ENCODE data around the gene SHOC2.

SHOC2 gene

GRCh38 chr10:111004016-111004415 lies 84.6 kb downstream of the SHOC2 start:
- no peak overlapping the region for H3K27ac ChIP-seq (ENCODE audit: low read depth, low read length)

GRCh38 chr10:111007486-111007885 lies 88.1 kb downstream of the SHOC2 start:
- no peak overlapping the region for H3K9ac ChIP-seq (ENCODE audit: low read depth in 1 of 2, low read length in 2 of 2)
- H3K27ac ChIP-seq (ENCODE audit: low read depth, low read length), result no peak overlapping the region
- H3K36me3 ChIP-seq (ENCODE audit: control insufficient read depth in 1 of 2, insufficient read depth in 2 of 2, low read length in 2 of 2), result peaks cover 0 to 6% of the 10 kb centered on the region in 2 donors
- no peak overlapping the region for H3K4me3 ChIP-seq (ENCODE audit: low read depth in 1 of 2, low read length in 2 of 2)
- no peaks in the 10 kb centered on the region for H3K27me3 ChIP-seq (ENCODE audit: control insufficient read depth in 1 of 2, insufficient read depth in 2 of 2, low read length in 2 of 2)
- H3K4me1 ChIP-seq (ENCODE audit: control insufficient read depth in 1 of 2, insufficient read depth in 2 of 2, low read length in 2 of 2), result no peaks in the 10 kb centered on the region
- H3K9me3 ChIP-seq (ENCODE audit: control insufficient read depth in 1 of 2, low read length in 2 of 2), result no peaks in the 10 kb centered on the region

More at GRCh38 chr10:111004016-111004415, 84.6 kb downstream of the SHOC2 start:
- Histone ChIP-seq H3K9ac (ENCODE audit: low read depth in 1 of 2, low read length in 2 of 2) (no peak overlapping the region), H3K36me3 (ENCODE audit: control insufficient read depth in 1 of 2, insufficient read depth in 2 of 2, low read length in 2 of 2) (peaks cover 0 to 6% of the 10 kb centered on the region in 2 donors), H3K4me3 (ENCODE audit: low read depth in 1 of 2, low read length in 2 of 2) (no peak overlapping the region), H3K4me1 (ENCODE audit: control insufficient read depth in 1 of 2, insufficient read depth in 2 of 2, low read length in 2 of 2) (peaks cover 0 to 7% of the 10 kb centered on the region in 2 donors), H3K27me3 (ENCODE audit: control insufficient read depth in 1 of 2, insufficient read depth in 2 of 2, low read length in 2 of 2) (no peaks in the 10 kb centered on the region), H3K9me3 (ENCODE audit: control insufficient read depth in 1 of 2, low read length in 2 of 2) (no peaks in the 10 kb centered on the region)

- H3K27ac ChIP-seq (ENCODE audit: low read depth, low read length), result no peak overlapping the region
- H3K36me3 ChIP-seq (ENCODE audit: control insufficient read depth in 1 of 2, insufficient read depth in 2 of 2, low read length in 2 of 2), result peaks cover 0 to 3% of the 10 kb centered on the region in 2 donors
- H3K4me3 ChIP-seq (ENCODE audit: low read depth in 1 of 2, low read length in 2 of 2), result no peak overlapping the region
- H3K9me3 ChIP-seq (ENCODE audit: control insufficient read depth in 1 of 2, low read length in 2 of 2), result no peaks in the 10 kb centered on the region
- no peaks in the 10 kb centered on the region for H3K27me3 ChIP-seq (ENCODE audit: control insufficient read depth in 1 of 2, insufficient read depth in 2 of 2, low read length in 2 of 2)
- H3K9ac ChIP-seq (ENCODE audit: low read depth in 1 of 2, low read length in 2 of 2), result no peak overlapping the region
- H3K4me1 ChIP-seq (ENCODE audit: control insufficient read depth in 1 of 2, insufficient read depth in 2 of 2, low read length in 2 of 2), result no peaks in the 10 kb centered on the region
These were observed 95.8 kb downstream of the SHOC2 start for GRCh38 chr10:111015181-111015580.

GRCh38 chr10:111017098-111017497 lies 97.7 kb downstream of the SHOC2 start:
- no peaks in the 10 kb centered on the region for H3K27me3 ChIP-seq (ENCODE audit: control insufficient read depth in 1 of 2, insufficient read depth in 2 of 2, low read length in 2 of 2)
- H3K9me3 ChIP-seq (ENCODE audit: control insufficient read depth in 1 of 2, low read length in 2 of 2), result no peaks in the 10 kb centered on the region
- H3K27ac ChIP-seq (ENCODE audit: low read depth, low read length), result no peak overlapping the region
- H3K4me3 ChIP-seq (ENCODE audit: low read depth in 1 of 2, low read length in 2 of 2), result no peak overlapping the region
- H3K4me1 ChIP-seq (ENCODE audit: control insufficient read depth in 1 of 2, insufficient read depth in 2 of 2, low read length in 2 of 2), result no peaks in the 10 kb centered on the region
- H3K9ac ChIP-seq (ENCODE audit: low read depth in 1 of 2, low read length in 2 of 2), result no peak overlapping the region
- peaks cover 0 to 3% of the 10 kb centered on the region in 2 donors for H3K36me3 ChIP-seq (ENCODE audit: control insufficient read depth in 1 of 2, insufficient read depth in 2 of 2, low read length in 2 of 2)

- H3K27me3 ChIP-seq (ENCODE audit: control insufficient read depth in 1 of 2, insufficient read depth in 2 of 2, low read length in 2 of 2), result no peaks in the 10 kb centered on the region
- H3K9ac ChIP-seq (ENCODE audit: low read depth in 1 of 2, low read length in 2 of 2), result no peak overlapping the region
- no peaks in the 10 kb centered on the region for H3K9me3 ChIP-seq (ENCODE audit: control insufficient read depth in 1 of 2, low read length in 2 of 2)
- H3K27ac ChIP-seq (ENCODE audit: low read depth, low read length), result no peak overlapping the region
- H3K36me3 ChIP-seq (ENCODE audit: control insufficient read depth in 1 of 2, insufficient read depth in 2 of 2, low read length in 2 of 2), result peaks cover 6 to 8% of the 10 kb centered on the region in 2 donors
- no peak overlapping the region for H3K4me3 ChIP-seq (ENCODE audit: low read depth in 1 of 2, low read length in 2 of 2)
- no peaks in the 10 kb centered on the region for H3K4me1 ChIP-seq (ENCODE audit: control insufficient read depth in 1 of 2, insufficient read depth in 2 of 2, low read length in 2 of 2)
These were observed 98.6 kb downstream of the SHOC2 start for GRCh38 chr10:111018021-111018420.

- no peak overlapping the region for H3K27ac ChIP-seq (ENCODE audit: low read depth, low read length)
- no peaks in the 10 kb centered on the region for H3K4me1 ChIP-seq (ENCODE audit: control insufficient read depth in 1 of 2, insufficient read depth in 2 of 2, low read length in 2 of 2)
- no peaks in the 10 kb centered on the region for H3K9me3 ChIP-seq (ENCODE audit: control insufficient read depth in 1 of 2, low read length in 2 of 2)
- no peak overlapping the region for H3K9ac ChIP-seq (ENCODE audit: low read depth in 1 of 2, low read length in 2 of 2)
- no peaks in the 10 kb centered on the region for H3K27me3 ChIP-seq (ENCODE audit: control insufficient read depth in 1 of 2, insufficient read depth in 2 of 2, low read length in 2 of 2)
- no peak overlapping the region for H3K4me3 ChIP-seq (ENCODE audit: low read depth in 1 of 2, low read length in 2 of 2)
- H3K36me3 ChIP-seq (ENCODE audit: control insufficient read depth in 1 of 2, insufficient read depth in 2 of 2, low read length in 2 of 2), result peaks cover 6 to 8% of the 10 kb centered on the region in 2 donors
These were observed 103.7 kb downstream of the SHOC2 start for GRCh38 chr10:111023060-111023459.

GRCh38 chr10:111030042-111030750 lies 110.8 kb downstream of the SHOC2 start:
- peaks cover 6 to 10% of the 10 kb centered on the region in 2 donors for H3K9me3 ChIP-seq (ENCODE audit: control insufficient read depth in 1 of 2, low read length in 2 of 2)
- H3K9ac ChIP-seq (ENCODE audit: low read depth in 1 of 2, low read length in 2 of 2), result no peak overlapping the region
- no peaks in the 10 kb centered on the region for H3K36me3 ChIP-seq (ENCODE audit: control insufficient read depth in 1 of 2, insufficient read depth in 2 of 2, low read length in 2 of 2)
- H3K4me3 ChIP-seq (ENCODE audit: low read depth in 1 of 2, low read length in 2 of 2), result no peak overlapping the region
- H3K27ac ChIP-seq (ENCODE audit: low read depth, low read length), result no peak overlapping the region
- no peaks in the 10 kb centered on the region for H3K27me3 ChIP-seq (ENCODE audit: control insufficient read depth in 1 of 2, insufficient read depth in 2 of 2, low read length in 2 of 2)
- no peaks in the 10 kb centered on the region for H3K4me1 ChIP-seq (ENCODE audit: control insufficient read depth in 1 of 2, insufficient read depth in 2 of 2, low read length in 2 of 2)

GRCh38 chr10:111034598-111035310 lies 115.3 kb downstream of the SHOC2 start:
- H3K4me3 ChIP-seq (ENCODE audit: low read depth in 1 of 2, low read length in 2 of 2), result no peak overlapping the region
- no peaks in the 10 kb centered on the region for H3K27me3 ChIP-seq (ENCODE audit: control insufficient read depth in 1 of 2, insufficient read depth in 2 of 2, low read length in 2 of 2)
- H3K4me1 ChIP-seq (ENCODE audit: control insufficient read depth in 1 of 2, insufficient read depth in 2 of 2, low read length in 2 of 2), result no peaks in the 10 kb centered on the region
- no peak overlapping the region for H3K9ac ChIP-seq (ENCODE audit: low read depth in 1 of 2, low read length in 2 of 2)
- no peak overlapping the region for H3K27ac ChIP-seq (ENCODE audit: low read depth, low read length)
- no peaks in the 10 kb centered on the region for H3K36me3 ChIP-seq (ENCODE audit: control insufficient read depth in 1 of 2, insufficient read depth in 2 of 2, low read length in 2 of 2)
- peaks cover 11 to 20% of the 10 kb centered on the region in 2 donors for H3K9me3 ChIP-seq (ENCODE audit: control insufficient read depth in 1 of 2, low read length in 2 of 2)

- H3K9ac ChIP-seq (ENCODE audit: low read depth in 1 of 2, low read length in 2 of 2), result no peak overlapping the region
- H3K4me3 ChIP-seq (ENCODE audit: low read depth in 1 of 2, low read length in 2 of 2), result no peak overlapping the region
- H3K4me1 ChIP-seq (ENCODE audit: control insufficient read depth in 1 of 2, insufficient read depth in 2 of 2, low read length in 2 of 2), result no peaks in the 10 kb centered on the region
- H3K9me3 ChIP-seq (ENCODE audit: control insufficient read depth in 1 of 2, low read length in 2 of 2), result peaks cover 13 to 20% of the 10 kb centered on the region in 2 donors
- H3K27ac ChIP-seq (ENCODE audit: low read depth, low read length), result no peak overlapping the region
- H3K27me3 ChIP-seq (ENCODE audit: control insufficient read depth in 1 of 2, insufficient read depth in 2 of 2, low read length in 2 of 2), result no peaks in the 10 kb centered on the region
- no peaks in the 10 kb centered on the region for H3K36me3 ChIP-seq (ENCODE audit: control insufficient read depth in 1 of 2, insufficient read depth in 2 of 2, low read length in 2 of 2)
These were observed 116.1 kb downstream of the SHOC2 start for GRCh38 chr10:111035542-111035941.

GRCh38 chr10:111037858-111038257 lies 118.5 kb downstream of the SHOC2 start:
- Histone ChIP-seq H3K4me3 (ENCODE audit: low read depth in 1 of 2, low read length in 2 of 2) (no peak overlapping the region), H3K4me1 (ENCODE audit: control insufficient read depth in 1 of 2, insufficient read depth in 2 of 2, low read length in 2 of 2) (no peaks in the 10 kb centered on the region), H3K36me3 (ENCODE audit: control insufficient read depth in 1 of 2, insufficient read depth in 2 of 2, low read length in 2 of 2) (no peaks in the 10 kb centered on the region), H3K27me3 (ENCODE audit: control insufficient read depth in 1 of 2, insufficient read depth in 2 of 2, low read length in 2 of 2) (no peaks in the 10 kb centered on the region), H3K9me3 (ENCODE audit: control insufficient read depth in 1 of 2, low read length in 2 of 2) (peaks cover 13 to 22% of the 10 kb centered on the region in 2 donors), H3K9ac (ENCODE audit: low read depth in 1 of 2, low read length in 2 of 2) (no peak overlapping the region), H3K27ac (ENCODE audit: low read depth, low read length) (no peak overlapping the region)
